ENCODE data around the gene PFDN1. TPM values are rescaled to one million over a fixed set of nuclear protein-coding genes. Genes with fewer than 3 reads are reported as not detected.

PFDN1 gene
- polyA plus RNA-seq, 1 experiment, result 114 TPM

GRCh38 chr5:140213370-140213983, 89.4 kb downstream of the PFDN1 start:
- no peak overlapping the region for H3K4me3 ChIP-seq (ENCODE audit: low read depth, low read length)
- CTCF ChIA-PET, result interaction anchor here (1.2 kb wide), 1 partner anchor 133 kb away, joined by 3 read pairs; the partner anchor contains the start of gene HBEGF
- H3K27me3 ChIP-seq (ENCODE audit: control insufficient read depth, insufficient read depth, low read length), result no peaks in the 10 kb centered on the region
- H3K36me3 ChIP-seq (ENCODE audit: control insufficient read depth, insufficient read depth, low read length), result no peaks in the 10 kb centered on the region
- POLR2A ChIA-PET, result interaction anchor here (0.6 kb wide), 1 partner anchor 176 kb away, joined by 3 read pairs; no protein-coding TSS in a partner anchor
- TF ChIP-seq CTCF (IDR thresholded peaks at IDR 0.05; ENCODE audit: insufficient read depth, low read depth, low read length), result no peak
- DNase-seq (ENCODE audit: low read depth), result no peak

GRCh38 chr5:140208065-140208464, 94.8 kb downstream of the PFDN1 start:
- Histone ChIP-seq H3K27me3 (ENCODE audit: control insufficient read depth, insufficient read depth, low read length) (no peaks in the 10 kb centered on the region), H3K4me3 (ENCODE audit: low read depth, low read length) (no peak overlapping the region), H3K36me3 (ENCODE audit: control insufficient read depth, insufficient read depth, low read length) (no peaks in the 10 kb centered on the region; the same call in 1 of the 2 replicates)
- ChIA-PET POLR2A (no interaction called here), CTCF (no interaction called here)
- no peak for DNase-seq (ENCODE audit: low read depth)
- no peak for TF ChIP-seq CTCF (IDR thresholded peaks at IDR 0.05; ENCODE audit: insufficient read depth, low read depth, low read length)

DNA sequence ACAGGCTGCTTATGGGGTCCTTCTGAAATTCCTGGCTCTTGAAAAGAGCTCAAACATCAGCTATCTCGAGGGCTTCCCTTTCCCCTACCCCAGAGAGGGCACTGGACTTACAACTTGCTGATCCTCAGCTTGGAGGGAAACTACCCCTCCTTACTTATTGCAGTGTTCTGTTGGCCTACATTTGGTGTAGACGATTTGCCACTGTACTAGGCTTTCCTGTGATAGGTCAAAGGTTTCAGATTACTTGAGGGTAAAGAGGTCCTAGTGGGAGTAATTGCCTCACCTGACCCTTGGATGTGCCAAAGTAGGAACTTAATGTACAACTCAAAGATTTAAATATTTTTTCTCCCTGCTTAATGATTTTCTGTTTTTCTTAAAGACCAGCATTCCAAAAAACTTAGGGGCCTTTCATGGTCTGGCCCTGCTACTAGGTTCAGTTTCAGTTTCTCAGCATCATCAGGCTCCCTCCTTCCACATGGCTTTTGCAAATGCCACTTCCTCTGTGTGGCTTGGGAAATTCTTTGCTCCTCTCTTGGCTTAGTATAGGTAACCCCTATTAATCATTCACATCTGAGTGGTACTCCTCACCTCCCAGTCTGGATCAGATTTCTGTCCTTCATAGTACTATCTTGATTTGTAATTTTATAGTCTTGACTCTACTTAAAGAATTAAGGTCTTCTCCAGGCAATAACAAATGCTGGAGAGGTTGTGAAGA, 95.5 kb downstream of the PFDN1 start:
- H3K36me3 ChIP-seq (ENCODE audit: control insufficient read depth, insufficient read depth, low read length), result no peaks in the 10 kb centered on the region; the same call in 1 of the 2 replicates
- ChIA-PET CTCF (interaction anchor here (0.9 to 3.0 kb wide), 3 partner anchors 12 to 32 kb away, joined by 3 to 11 read pairs (median 4); no protein-coding TSS in a partner anchor), POLR2A (no interaction called here)
- TF ChIP-seq CTCF (IDR thresholded peaks at IDR 0.05; ENCODE audit: insufficient read depth, low read depth, low read length), result no peak
- no peak overlapping the region for H3K4me3 ChIP-seq (ENCODE audit: low read depth, low read length)
- DNase-seq (ENCODE audit: low read depth), result no peak
- no peaks in the 10 kb centered on the region for H3K27me3 ChIP-seq (ENCODE audit: control insufficient read depth, insufficient read depth, low read length)

DNA sequence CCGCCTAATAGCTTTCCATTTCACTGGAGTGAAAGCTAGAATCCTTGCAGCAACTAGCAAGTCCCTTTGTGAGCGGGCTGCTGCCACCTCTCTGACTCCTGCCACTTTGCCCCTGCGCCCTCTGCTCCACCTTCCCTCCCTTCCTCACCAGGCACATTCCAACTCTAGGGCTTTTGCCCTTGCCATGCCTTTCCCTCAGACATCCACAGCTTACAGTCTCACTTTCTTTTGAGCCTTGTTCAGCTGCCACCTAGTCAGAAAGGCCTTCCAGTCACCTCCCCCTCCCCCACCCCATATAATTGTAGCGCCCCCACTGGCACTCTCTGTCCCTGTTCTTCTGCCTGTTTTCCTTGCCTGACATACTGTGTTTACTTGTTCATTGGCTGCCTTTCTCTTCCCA, 96.9 kb downstream of the PFDN1 start:
- no peak for DNase-seq (ENCODE audit: low read depth)
- Histone ChIP-seq H3K36me3 (ENCODE audit: control insufficient read depth, insufficient read depth, low read length) (no peaks in the 10 kb centered on the region; the same call in 1 of the 2 replicates), H3K4me3 (ENCODE audit: low read depth, low read length) (no peak overlapping the region), H3K27me3 (ENCODE audit: control insufficient read depth, insufficient read depth, low read length) (no peaks in the 10 kb centered on the region)
- POLR2A ChIA-PET, result no interaction called here
- CTCF ChIA-PET, result interaction anchor here (0.6 to 3.0 kb wide), 4 partner anchors 10 to 34 kb away, joined by 3 to 11 read pairs (median 3); no protein-coding TSS in a partner anchor
- no peak for TF ChIP-seq CTCF (IDR thresholded peaks at IDR 0.05; ENCODE audit: insufficient read depth, low read depth, low read length)

GRCh38 chr5:140205216-140205615, 97.7 kb downstream of the PFDN1 start:
- ChIA-PET CTCF (interaction anchor here (0.8 to 3.0 kb wide), 3 partner anchors 13 to 147 kb away, joined by 3 to 11 read pairs (median 3); no protein-coding TSS in a partner anchor), POLR2A (no interaction called here)
- no peaks in the 10 kb centered on the region; the same call in 1 of the 2 replicates for H3K36me3 ChIP-seq (ENCODE audit: control insufficient read depth, insufficient read depth, low read length)
- H3K27me3 ChIP-seq (ENCODE audit: control insufficient read depth, insufficient read depth, low read length), result no peaks in the 10 kb centered on the region
- no peak for TF ChIP-seq CTCF (IDR thresholded peaks at IDR 0.05; ENCODE audit: insufficient read depth, low read depth, low read length)
- H3K4me3 ChIP-seq (ENCODE audit: low read depth, low read length), result no peak overlapping the region
- DNase-seq (ENCODE audit: low read depth), result no peak
